IPS-18a (cell line): ENCODE measurements around the gene PMIS2.
"Not testable (repeated sequence)": the region's sequence is repeated elsewhere in the genome, so short reads cannot be mapped to it uniquely, and the experiment has no call there.

ENCODE experiments used
- H3K27ac ChIP-seq: one replicate; pipeline ENCODE4 v1.5.1; 2013; ENCODE audit warnings: low read length
- H3K27me3 ChIP-seq: one replicate; pipeline ENCODE4 v1.6.1; 2013; ENCODE audit warnings: mild to moderate bottlenecking, low read length; ENCODE audit not compliant: control insufficient read depth, insufficient read depth
- H3K36me3 ChIP-seq: one replicate; pipeline ENCODE4 v1.6.1; 2013; ENCODE audit warnings: low read depth, low read length; ENCODE audit not compliant: control insufficient read depth
- H3K4me1 ChIP-seq: one replicate; pipeline ENCODE4 v1.6.1; 2013; ENCODE audit warnings: low read depth, low read length; ENCODE audit not compliant: control insufficient read depth
- H3K4me3 ChIP-seq: one replicate; pipeline ENCODE4 v1.5.1; 2013; ENCODE audit warnings: low read length
- H3K9ac ChIP-seq: one replicate; pipeline ENCODE4 v1.6.1; 2013; ENCODE audit warnings: mild to moderate bottlenecking, low read length, moderate library complexity
- H3K9me3 ChIP-seq: one replicate; pipeline ENCODE4 v1.6.1; 2013; ENCODE audit warnings: low read depth, low read length; ENCODE audit not compliant: control insufficient read depth

PMIS2 gene

DNA sequence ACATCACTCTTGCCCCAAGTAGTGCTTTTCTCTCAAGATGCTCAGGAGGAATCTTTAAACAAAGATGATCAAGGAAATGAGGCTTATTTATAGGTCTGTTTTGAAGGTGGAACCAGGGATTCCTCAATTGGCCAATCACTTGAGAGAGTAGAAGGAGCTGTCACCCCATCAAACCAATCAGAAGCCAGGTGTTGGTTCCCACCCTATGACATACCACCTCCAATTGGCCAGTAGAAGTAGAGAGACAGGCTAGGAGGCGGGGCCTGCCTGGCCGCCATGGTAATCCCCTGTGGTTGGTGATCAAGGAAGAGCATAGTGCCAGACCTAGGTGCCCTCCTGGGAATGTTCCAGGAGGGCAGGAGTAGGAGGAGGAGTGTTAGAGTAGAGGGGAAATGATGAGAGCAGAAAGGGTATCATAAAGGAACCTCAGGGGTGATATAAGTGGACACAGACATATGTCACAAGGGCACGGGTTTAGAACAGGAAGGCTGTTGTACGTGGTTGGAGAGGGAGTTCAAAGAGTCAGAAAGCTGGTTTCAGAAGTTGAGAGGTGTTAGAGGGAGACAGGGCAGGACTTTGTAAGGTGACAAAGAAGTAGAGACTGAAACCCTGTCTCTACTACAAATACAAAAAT lies 10.5 kb downstream of the PMIS2 start:
- Histone ChIP-seq H3K27ac (no peak overlapping the region), H3K4me1 (no peaks in the 10 kb centered on the region), H3K4me3 (no peak overlapping the region), H3K36me3 (no peaks in the 10 kb centered on the region), H3K27me3 (no peaks in the 10 kb centered on the region), H3K9me3 (no peaks in the 10 kb centered on the region), H3K9ac (no peak overlapping the region)

DNA sequence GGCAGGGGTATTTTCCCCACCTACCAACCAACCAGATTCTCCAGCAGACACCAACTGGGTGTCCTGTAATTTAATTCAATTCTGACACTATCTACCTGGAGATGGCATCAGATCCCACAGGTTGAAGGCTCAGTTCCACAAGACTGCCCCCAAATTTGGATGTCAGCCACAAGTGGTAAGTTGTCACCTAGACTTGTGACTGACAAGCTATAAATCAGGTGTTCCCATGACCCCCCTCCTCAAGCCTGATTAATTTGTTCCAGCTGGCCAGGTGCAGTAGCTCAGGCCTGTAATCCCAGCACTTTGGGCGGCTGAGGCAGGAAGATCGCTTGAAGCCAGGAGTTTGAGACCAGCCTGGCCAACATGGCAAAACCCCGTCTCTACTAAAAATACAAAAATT lies 16.0 kb downstream of the PMIS2 start:
- no peaks in the 10 kb centered on the region for H3K4me1 ChIP-seq
- no peaks in the 10 kb centered on the region for H3K27me3 ChIP-seq
- no peaks in the 10 kb centered on the region for H3K36me3 ChIP-seq
- H3K9me3 ChIP-seq, result no peaks in the 10 kb centered on the region
- no peak overlapping the region for H3K9ac ChIP-seq
- no peak overlapping the region for H3K4me3 ChIP-seq
- no peak overlapping the region for H3K27ac ChIP-seq

DNA sequence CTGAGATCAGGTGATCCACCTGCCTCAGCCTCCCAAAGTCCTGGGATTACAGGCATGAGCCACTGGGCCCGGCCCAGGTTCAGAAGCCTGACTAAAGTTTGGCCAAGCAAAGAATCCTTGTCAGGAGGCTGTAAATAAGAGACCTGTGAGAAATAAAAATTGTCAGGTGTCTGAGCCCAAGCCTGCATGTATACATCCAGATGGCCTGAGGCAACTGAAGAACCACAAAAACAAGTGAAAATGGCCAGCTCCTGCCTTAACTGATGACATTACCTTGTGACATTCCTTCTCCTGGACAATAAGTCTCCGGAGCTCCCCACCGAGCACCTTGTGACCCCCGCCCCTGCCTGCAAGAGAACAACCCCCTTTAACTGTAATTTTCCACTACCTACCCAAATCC lies 18.5 kb downstream of the PMIS2 start:
- H3K27me3 ChIP-seq, H3K9me3 ChIP-seq, H3K4me1 ChIP-seq, H3K27ac ChIP-seq, H3K9ac ChIP-seq, H3K4me3 ChIP-seq, H3K36me3 ChIP-seq: not testable (repeated sequence)

DNA sequence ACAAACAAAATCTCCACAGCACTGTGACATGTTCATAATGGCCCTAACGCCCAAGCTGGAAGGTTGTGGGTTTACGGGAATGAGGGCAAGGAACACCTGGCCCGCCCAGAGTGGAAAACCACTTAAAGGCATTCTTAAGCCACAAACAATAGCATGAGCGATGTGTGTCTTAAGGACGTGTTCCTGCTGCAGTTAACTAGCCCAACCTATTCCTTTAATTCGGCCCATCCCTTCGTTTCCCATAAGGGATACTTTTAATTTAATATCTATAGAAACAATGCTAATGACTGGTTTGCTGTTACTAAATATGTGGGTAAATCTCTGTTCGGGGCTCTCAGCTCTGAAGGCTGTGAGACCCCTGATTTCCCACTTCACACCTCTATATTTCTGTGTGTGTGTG lies 21.2 kb downstream of the PMIS2 start:
- H3K9ac ChIP-seq, H3K9me3 ChIP-seq, H3K27me3 ChIP-seq, H3K36me3 ChIP-seq, H3K4me3 ChIP-seq, H3K4me1 ChIP-seq, H3K27ac ChIP-seq: not testable (repeated sequence)

DNA sequence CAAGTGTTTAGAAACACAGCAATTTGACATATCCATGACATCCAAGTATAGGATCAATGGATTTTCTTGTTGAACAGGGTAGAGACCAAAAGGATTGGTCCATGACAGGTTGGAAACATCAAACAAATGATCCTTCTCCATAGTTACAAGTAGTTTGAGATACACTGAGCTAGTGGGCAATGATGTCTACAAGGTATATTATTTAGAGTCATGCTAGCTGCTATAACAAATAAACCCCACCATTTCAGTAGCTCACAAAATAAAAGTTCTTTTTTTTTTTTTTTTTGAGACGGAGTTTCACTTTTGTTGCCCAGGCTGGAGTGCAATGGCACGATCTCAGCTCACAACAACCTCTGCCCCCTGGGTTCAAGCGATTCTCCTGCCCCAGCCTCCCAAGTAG lies 21.7 kb downstream of the PMIS2 start:
- Histone ChIP-seq H3K4me1 (no peaks in the 10 kb centered on the region), H3K9me3 (no peaks in the 10 kb centered on the region), H3K27me3 (peaks cover 6% of the 10 kb centered on the region), H3K9ac (no peak overlapping the region), H3K36me3 (no peaks in the 10 kb centered on the region), H3K27ac (no peak overlapping the region), H3K4me3 (no peak overlapping the region)

DNA sequence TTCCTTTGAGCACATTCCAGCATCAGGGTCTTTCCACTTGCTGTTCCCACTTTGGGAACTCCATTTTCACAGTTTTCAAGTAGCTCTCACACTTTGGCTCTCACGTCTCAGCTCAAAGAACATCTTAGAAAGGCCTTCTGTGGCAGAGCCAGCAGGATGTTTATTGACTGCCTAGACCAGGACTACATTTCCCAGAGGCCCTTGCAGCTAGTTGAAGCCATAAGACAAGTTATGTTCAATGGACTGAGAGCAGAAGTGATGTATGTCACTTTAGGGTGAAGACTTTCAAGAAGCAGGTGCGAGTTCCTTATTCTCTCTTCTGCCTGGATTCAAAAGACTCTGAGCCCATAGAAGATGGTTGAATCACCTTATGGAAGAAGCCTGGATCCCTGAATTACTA lies 22.3 kb downstream of the PMIS2 start:
- H3K9ac ChIP-seq, result no peak overlapping the region
- H3K4me1 ChIP-seq, result no peaks in the 10 kb centered on the region
- no peak overlapping the region for H3K4me3 ChIP-seq
- no peaks in the 10 kb centered on the region for H3K9me3 ChIP-seq
- H3K27ac ChIP-seq, result no peak overlapping the region
- no peaks in the 10 kb centered on the region for H3K36me3 ChIP-seq
- H3K27me3 ChIP-seq, result peaks cover 6% of the 10 kb centered on the region

DNA sequence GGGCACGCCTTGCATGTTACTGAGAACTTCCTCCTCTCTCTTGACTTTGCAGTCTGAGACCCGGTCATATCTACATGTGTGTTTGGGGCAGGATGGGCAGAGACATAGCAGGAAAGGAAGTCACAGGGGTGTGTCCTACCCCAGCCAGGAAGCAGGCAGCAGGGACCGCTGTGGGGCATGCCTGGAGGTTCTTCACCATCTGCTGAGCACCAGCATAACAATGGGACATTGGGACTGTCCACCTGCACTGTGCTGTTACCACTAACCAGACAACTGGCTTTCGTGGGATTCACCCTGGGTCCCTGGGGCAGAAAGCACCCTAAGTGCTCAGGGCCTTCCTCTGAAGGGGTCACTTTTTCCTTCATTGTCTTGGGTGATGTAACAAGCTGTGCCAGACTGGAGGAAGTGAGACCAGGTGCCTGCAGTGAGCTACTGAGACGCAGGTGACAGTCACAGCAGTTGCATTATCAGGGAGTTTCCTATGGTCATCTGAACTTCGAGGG lies 23.9 kb downstream of the PMIS2 start:
- Histone ChIP-seq H3K4me1 (no peaks in the 10 kb centered on the region), H3K4me3 (no peak overlapping the region), H3K36me3 (no peaks in the 10 kb centered on the region), H3K27me3 (peaks cover 6% of the 10 kb centered on the region), H3K9me3 (no peaks in the 10 kb centered on the region), H3K9ac (no peak overlapping the region), H3K27ac (no peak overlapping the region)

DNA sequence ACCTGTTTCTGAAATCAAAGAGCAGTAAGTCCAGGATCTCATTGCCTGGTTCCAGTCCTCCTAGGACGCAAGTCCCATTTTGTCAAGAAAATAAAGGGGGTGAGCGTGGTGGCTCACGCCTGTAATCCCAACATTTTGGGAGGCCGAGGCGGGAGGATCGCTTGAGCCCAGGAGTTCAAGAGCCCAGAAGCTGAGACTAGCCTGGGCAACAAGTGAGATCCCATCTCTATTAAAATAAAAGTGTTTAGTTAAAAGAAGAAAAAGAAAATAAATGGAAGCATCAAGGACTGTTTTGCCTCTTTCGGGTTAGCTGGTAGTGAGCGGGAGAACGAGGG lies 26.2 kb downstream of the PMIS2 start:
- no peaks in the 10 kb centered on the region for H3K4me1 ChIP-seq
- H3K36me3 ChIP-seq, result peaks cover 7% of the 10 kb centered on the region
- H3K27ac ChIP-seq, result no peak overlapping the region
- peaks cover 6% of the 10 kb centered on the region for H3K27me3 ChIP-seq
- H3K9me3 ChIP-seq, result no peaks in the 10 kb centered on the region
- peak overlapping the region; percentile 93 for H3K4me3 ChIP-seq
- no peak overlapping the region for H3K9ac ChIP-seq

DNA sequence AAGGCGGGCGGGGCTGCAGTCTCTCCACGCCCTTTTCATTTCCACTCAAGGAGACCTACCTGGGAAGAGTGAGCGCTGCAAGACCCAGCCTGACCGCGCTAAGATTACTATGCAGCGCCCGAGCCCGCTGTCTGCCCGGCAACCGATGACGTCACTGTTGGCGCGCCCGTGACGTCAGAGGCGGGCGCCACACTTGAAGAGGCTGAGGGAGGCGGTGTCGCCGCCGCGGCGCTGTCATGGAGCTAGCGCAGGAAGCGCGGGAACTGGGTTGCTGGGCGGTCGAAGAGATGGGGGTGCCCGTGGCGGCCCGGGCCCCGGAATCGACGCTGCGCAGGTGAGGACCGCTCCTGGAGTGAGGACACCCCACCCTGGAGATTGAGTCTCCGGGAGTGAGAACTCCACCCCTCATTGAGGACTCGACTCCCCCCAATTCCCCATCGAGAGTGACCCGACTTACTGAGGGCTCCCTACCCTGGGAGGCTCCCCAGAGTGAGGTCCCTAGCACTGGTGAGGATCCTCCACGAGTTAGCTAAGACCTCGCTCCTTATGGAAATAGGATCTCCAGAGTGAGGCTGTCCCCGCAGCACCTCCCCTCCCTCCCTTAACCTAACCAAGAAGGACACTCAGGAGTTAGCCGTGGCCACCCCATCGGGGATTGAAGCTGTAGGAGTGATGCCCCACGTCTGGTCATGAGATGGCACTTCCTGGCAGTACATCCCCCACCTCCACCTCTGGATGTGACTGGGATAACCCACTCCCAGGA lies 26.8 kb downstream of the PMIS2 start, which contains the start of gene HAUS5:
HAUS5 (plus strand) TSS at position 177 of the 763 bp plus-strand sequence; CDS start at position 237, 60 bp downstream.
- Histone ChIP-seq H3K4me1 (no peaks in the 10 kb centered on the region), H3K27me3 (peaks cover 6% of the 10 kb centered on the region), H3K27ac (peak within 1 kb of the TSS; percentile 17), H3K9ac (peak within 1 kb of the TSS; percentile 87), H3K4me3 (peak within 1 kb of the TSS; percentile 93), H3K36me3 (peaks cover 7% of the 10 kb centered on the region), H3K9me3 (no peaks in the 10 kb centered on the region)

DNA sequence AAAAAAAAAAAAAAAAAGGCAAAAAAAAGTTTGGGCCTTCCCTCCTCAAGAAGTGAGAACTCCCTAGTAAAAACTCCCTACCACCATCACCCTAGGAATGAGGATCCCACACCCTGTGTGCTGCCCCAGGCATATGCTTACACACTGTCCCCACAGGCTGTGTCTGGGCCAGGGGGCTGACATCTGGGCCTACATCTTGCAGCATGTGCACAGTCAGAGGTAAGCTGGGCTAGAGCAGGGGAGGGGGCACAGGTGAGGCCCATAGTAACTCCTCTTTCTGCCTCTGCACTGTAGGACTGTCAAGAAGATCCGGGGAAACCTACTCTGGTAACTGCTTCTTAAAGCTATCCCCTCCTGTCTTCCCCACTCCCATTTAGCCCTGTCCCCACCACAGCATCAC lies 27.6 kb downstream of the PMIS2 start:
- no peaks in the 10 kb centered on the region for H3K9me3 ChIP-seq
- H3K27ac ChIP-seq, result no peak overlapping the region
- peak overlapping the region; percentile 93 for H3K4me3 ChIP-seq
- H3K4me1 ChIP-seq, result no peaks in the 10 kb centered on the region
- peaks cover 7% of the 10 kb centered on the region for H3K36me3 ChIP-seq
- H3K9ac ChIP-seq, result no peak overlapping the region
- peaks cover 6% of the 10 kb centered on the region for H3K27me3 ChIP-seq

DNA sequence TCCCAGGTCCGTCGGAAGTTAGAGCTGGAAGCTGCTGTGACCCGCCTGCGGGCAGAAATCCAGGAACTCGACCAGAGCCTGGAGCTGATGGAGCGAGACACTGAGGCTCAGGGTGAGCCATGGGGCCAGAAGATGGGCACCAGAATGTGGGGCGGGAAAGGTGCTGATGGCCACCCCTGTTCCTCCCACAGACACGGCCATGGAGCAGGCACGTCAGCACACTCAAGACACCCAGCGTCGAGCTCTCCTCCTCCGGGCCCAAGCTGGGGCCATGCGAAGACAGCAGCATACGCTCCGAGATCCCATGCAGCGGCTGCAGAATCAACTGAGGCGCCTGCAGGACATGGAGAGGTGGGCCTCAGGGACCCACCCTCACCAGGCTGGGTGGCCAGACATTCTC lies 29.1 kb downstream of the PMIS2 start:
- Histone ChIP-seq H3K4me1 (no peaks in the 10 kb centered on the region), H3K36me3 (peaks cover 7% of the 10 kb centered on the region), H3K27me3 (peaks cover 6% of the 10 kb centered on the region)

DNA sequence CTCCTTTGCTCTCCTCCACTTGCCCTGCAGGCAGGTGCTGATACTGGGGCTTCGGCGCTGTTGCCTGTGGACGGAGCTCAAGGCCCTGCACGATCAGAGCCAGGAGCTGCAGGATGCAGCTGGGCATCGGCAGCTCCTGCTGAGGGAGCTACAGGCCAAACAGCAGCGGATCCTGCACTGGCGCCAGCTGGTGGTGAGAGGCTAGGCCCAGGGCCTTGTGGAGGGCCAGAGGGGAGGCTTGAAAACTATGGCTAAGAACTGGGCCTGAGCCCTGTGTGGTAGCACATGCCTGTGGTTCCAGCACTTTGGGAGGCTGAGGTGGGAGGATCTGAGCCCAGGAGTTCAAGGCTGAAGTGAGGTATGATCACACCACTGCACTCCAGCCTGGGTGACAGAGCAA lies 32.9 kb downstream of the PMIS2 start:
- Histone ChIP-seq H3K4me3 (no peak overlapping the region), H3K27me3 (no peaks in the 10 kb centered on the region), H3K9ac (no peak overlapping the region), H3K27ac (no peak overlapping the region), H3K9me3 (no peaks in the 10 kb centered on the region), H3K36me3 (peaks cover 18% of the 10 kb centered on the region), H3K4me1 (no peaks in the 10 kb centered on the region)

More for the DNA sequence above, 29.1 kb downstream of the PMIS2 start:
- H3K27ac ChIP-seq, result no peak overlapping the region
- H3K4me3 ChIP-seq, result no peak overlapping the region
- no peak overlapping the region for H3K9ac ChIP-seq
- H3K9me3 ChIP-seq, result no peaks in the 10 kb centered on the region
